ENCODE results near the gene SORBS2. TPM values are rescaled to one million over a fixed set of nuclear protein-coding genes. Genes with fewer than 3 reads are reported as not detected.
A peak's percentile ranks its signal among the peaks of the same experiment; 100 is the strongest.

Gene SORBS2
- total RNA-seq, 1 experiment from 2014 or later, result 44.5 TPM

GRCh38 chr4:185735866-185736400, 76.1 kb downstream of the SORBS2 start (continued):
- TF ChIP-seq JUN (CRISPR knock-in tag; IDR thresholded peaks at IDR 0.05) (no peak), NR2C2 (CRISPR knock-in tag; IDR thresholded peaks at IDR 0.05) (no peak), NFATC4 (CRISPR knock-in tag; IDR thresholded peaks at IDR 0.05) (no peak), E2F1 (CRISPR knock-in tag; IDR thresholded peaks at IDR 0.05) (no peak), ZNF232 (CRISPR knock-in tag; IDR thresholded peaks at IDR 0.05) (no peak)

GRCh38 chr4:185734930-185735329, 77.1 kb downstream of the SORBS2 start:
- H3K9me3 Mint-ChIP-seq, result peaks cover 9% of the 10 kb centered on the region
- H3K4me3 Mint-ChIP-seq, result no peak overlapping the region
- H3K27me3 Mint-ChIP-seq (ENCODE audit: low read depth), result no peaks in the 10 kb centered on the region
- DNase-seq (ENCODE audit: low spot score) (no peak), ATAC-seq (no peak)
- CTCF ChIA-PET, result no interaction called here
- no peak overlapping the region for H3K27ac Mint-ChIP-seq
- peaks cover 21% of the 10 kb centered on the region for H3K36me3 Mint-ChIP-seq
- TF ChIP-seq E2F4 (CRISPR knock-in tag; IDR thresholded peaks at IDR 0.05; ENCODE audit: borderline replicate concordance, low read depth) (no peak), ZNF138 (CRISPR knock-in tag; conservative IDR thresholded peaks at IDR 0.05) (no peak), ZNF121 (CRISPR knock-in tag; IDR thresholded peaks at IDR 0.05) (no peak)
- H3K4me1 Mint-ChIP-seq, result peaks cover 63% of the 10 kb centered on the region
- POLR2A ChIA-PET, result interaction anchor here (0.6 kb wide), 1 partner anchor 172 kb away, joined by 7 read pairs; no protein-coding TSS in a partner anchor

GRCh38 chr4:185734214-185734613, 77.8 kb downstream of the SORBS2 start:
- Mint-ChIP-seq H3K27me3 (ENCODE audit: low read depth) (no peaks in the 10 kb centered on the region), H3K27ac (peak overlapping the region; percentile 54; the same call in 1 of the 2 replicates), H3K4me3 (no peak overlapping the region), H3K36me3 (peaks cover 21% of the 10 kb centered on the region), H3K9me3 (peaks cover 9% of the 10 kb centered on the region), H3K4me1 (peaks cover 61% of the 10 kb centered on the region)
- no peak for ATAC-seq
- no peak for DNase-seq (ENCODE audit: low spot score)
- ChIA-PET POLR2A (interaction anchor here (0.6 kb wide), 1 partner anchor 172 kb away, joined by 7 read pairs; no protein-coding TSS in a partner anchor), CTCF (no interaction called here)
- TF ChIP-seq FOXK1 (CRISPR knock-in tag; IDR thresholded peaks at IDR 0.05), result no peak
- TF ChIP-seq ATF2 (CRISPR knock-in tag; IDR thresholded peaks at IDR 0.05; ENCODE audit: borderline replicate concordance, low read depth), result no peak
- TF ChIP-seq RORB (CRISPR knock-in tag; IDR thresholded peaks at IDR 0.05), result no peak

- Mint-ChIP-seq H3K27ac (0 out of 2 replicates have a peak overlapping the region, but pooled peaks have one; percentile 25), H3K27me3 (ENCODE audit: low read depth) (no peaks in the 10 kb centered on the region), H3K4me3 (no peak overlapping the region), H3K4me1 (peaks cover 36% of the 10 kb centered on the region), H3K36me3 (peaks cover 21% of the 10 kb centered on the region), H3K9me3 (peaks cover 9% of the 10 kb centered on the region)
- ATAC-seq (0 out of 2 replicates have a peak, but pooled peaks have one; percentile 22), DNase-seq (ENCODE audit: low spot score) (no peak)
- ChIA-PET POLR2A (no interaction called here), CTCF (interaction anchor here (0.6 to 1.2 kb wide), 3 partner anchors 12 to 133 kb away, joined by 3 to 5 read pairs (median 4); no protein-coding TSS in a partner anchor)
- no peak for TF ChIP-seq MLX (CRISPR knock-in tag; IDR thresholded peaks at IDR 0.05)
- TF ChIP-seq ZNF219 (CRISPR knock-in tag; IDR thresholded peaks at IDR 0.05; ENCODE audit: borderline replicate concordance), result no peak
- TF ChIP-seq GRHL2 (CRISPR knock-in tag; IDR thresholded peaks at IDR 0.05; ENCODE audit: insufficient replicate concordance, severe bottlenecking), result no peak
- TF ChIP-seq ZNF671 (CRISPR knock-in tag; IDR thresholded peaks at IDR 0.05), result no peak
- no peak for TF ChIP-seq ESRRA (CRISPR knock-in tag; IDR thresholded peaks at IDR 0.05; ENCODE audit: borderline replicate concordance)
- no peak for TF ChIP-seq GABPB1 (CRISPR knock-in tag; IDR thresholded peaks at IDR 0.05)
- no peak for TF ChIP-seq KAT7 (CRISPR knock-in tag; IDR thresholded peaks at IDR 0.05; ENCODE audit: borderline replicate concordance)
- no peak for TF ChIP-seq IRF1 (CRISPR knock-in tag; IDR thresholded peaks at IDR 0.05)
- no peak for TF ChIP-seq AR (CRISPR knock-in tag; IDR thresholded peaks at IDR 0.05)
- TF ChIP-seq JUN (CRISPR knock-in tag; IDR thresholded peaks at IDR 0.05), result no peak
- no peak for TF ChIP-seq TCF7 (CRISPR knock-in tag; IDR thresholded peaks at IDR 0.05; ENCODE audit: low read depth)
- TF ChIP-seq MXD4 (CRISPR knock-in tag; IDR thresholded peaks at IDR 0.05; ENCODE audit: borderline replicate concordance), result no peak
These were observed 81.0 kb downstream of the SORBS2 start for GRCh38 chr4:185730849-185731608.

Data from WTC11 (cell line).